Measurements from ENCODE around the gene TUBB3.

Gene TUBB3

DNA sequence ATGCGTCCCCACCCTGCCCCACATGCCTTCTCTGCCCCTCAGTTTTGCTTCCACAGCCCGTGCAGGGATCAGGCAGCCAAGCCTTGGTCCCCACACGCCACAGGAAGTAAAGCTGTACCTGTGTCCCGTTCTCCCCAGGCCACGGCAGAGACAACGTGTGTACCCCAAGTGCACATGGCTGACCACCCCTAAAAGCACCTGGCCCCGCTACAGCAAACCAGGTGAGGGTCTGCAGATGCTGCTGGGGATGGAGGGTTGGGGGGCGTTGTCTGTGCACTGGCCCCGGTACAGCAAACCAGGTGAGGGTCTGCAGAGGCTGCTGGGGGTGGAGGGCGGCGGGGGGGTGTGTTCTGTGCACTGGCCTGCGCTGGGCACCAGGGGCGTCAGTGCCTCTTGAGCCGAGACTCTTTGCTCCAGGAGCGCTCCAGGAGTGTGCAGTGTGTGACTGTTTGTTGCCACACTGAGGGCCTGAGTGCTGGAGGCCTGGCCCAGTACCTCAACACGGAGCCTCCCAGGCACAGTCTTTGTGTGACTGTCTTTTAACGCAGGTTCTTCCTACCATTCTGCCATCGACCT lies 31.0 kb upstream of the TUBB3 start:
- H3K27ac ChIP-seq (ENCODE audit: low read length) = no peak overlapping the region
- H3K27me3 ChIP-seq (replicated peaks; ENCODE audit: insufficient read depth, low read length) = no peaks in the 10 kb centered on the region
- no peak overlapping the region for H2AFZ ChIP-seq (ENCODE audit: low read length)
- no peaks in the 10 kb centered on the region for H3K79me2 ChIP-seq (ENCODE audit: low read length)
- no peak overlapping the region for H3K4me2 ChIP-seq (ENCODE audit: low read depth, low read length)
- DNase-seq = no peak
- H3K4me3 ChIP-seq (ENCODE audit: low read length) = no peak overlapping the region
- no peaks in the 10 kb centered on the region for H3K36me3 ChIP-seq (replicated peaks; ENCODE audit: insufficient read depth, low read length)
- no peaks in the 10 kb centered on the region for H3K9me2 ChIP-seq (replicated peaks; ENCODE audit: insufficient read depth, low read length)
- no peaks in the 10 kb centered on the region for H3K4me1 ChIP-seq (ENCODE audit: low read length)
- TF ChIP-seq EZH2phosphoT487 (IDR thresholded peaks at IDR 0.05; ENCODE audit: low read length) (no peak), EZH2 (optimal IDR thresholded peaks at IDR 0.05; ENCODE audit: low read depth, low read length) (no peak)
- TF ChIP-seq, protein P1, sequence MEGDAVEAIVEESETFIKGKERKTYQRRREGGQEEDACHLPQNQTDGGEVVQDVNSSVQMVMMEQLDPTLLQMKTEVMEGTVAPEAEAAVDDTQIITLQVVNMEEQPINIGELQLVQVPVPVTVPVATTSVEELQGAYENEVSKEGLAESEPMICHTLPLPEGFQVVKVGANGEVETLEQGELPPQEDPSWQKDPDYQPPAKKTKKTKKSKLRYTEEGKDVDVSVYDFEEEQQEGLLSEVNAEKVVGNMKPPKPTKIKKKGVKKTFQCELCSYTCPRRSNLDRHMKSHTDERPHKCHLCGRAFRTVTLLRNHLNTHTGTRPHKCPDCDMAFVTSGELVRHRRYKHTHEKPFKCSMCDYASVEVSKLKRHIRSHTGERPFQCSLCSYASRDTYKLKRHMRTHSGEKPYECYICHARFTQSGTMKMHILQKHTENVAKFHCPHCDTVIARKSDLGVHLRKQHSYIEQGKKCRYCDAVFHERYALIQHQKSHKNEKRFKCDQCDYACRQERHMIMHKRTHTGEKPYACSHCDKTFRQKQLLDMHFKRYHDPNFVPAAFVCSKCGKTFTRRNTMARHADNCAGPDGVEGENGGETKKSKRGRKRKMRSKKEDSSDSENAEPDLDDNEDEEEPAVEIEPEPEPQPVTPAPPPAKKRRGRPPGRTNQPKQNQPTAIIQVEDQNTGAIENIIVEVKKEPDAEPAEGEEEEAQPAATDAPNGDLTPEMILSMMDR (IDR thresholded peaks at IDR 0.05; ENCODE audit: low read length) = no peak
- H3K9me3 ChIP-seq (replicated peaks; ENCODE audit: insufficient read depth, low read length) = no peaks in the 10 kb centered on the region
- H4K20me1 ChIP-seq (ENCODE audit: insufficient read depth, low read length) = no peaks in the 10 kb centered on the region
- H3K9ac ChIP-seq (ENCODE audit: low read length) = no peak overlapping the region
- H3F3A ChIP-seq (ENCODE audit: insufficient read depth, low read length) = no peaks in the 10 kb centered on the region

DNA sequence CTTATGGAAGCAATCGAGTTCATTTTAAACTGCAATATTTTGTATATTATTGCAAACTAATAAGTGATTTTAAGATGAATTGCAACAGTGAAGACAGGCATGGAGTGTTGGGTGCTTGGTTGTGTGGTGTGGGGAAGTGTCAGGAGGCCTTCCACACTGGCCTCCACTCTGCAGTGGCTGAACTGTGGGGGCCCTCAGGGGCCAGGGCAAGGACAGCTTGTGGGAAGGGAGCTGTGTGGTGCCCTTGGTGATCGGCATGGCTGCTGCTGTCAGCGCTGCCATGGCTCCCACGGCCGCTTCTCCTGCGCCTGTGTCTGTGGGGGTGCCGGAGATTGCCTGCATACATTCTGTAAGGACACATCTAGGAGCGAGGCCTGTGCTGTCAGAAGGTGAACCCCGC lies 30.5 kb upstream of the TUBB3 start:
- no peak for DNase-seq
- H3K36me3 ChIP-seq (replicated peaks; ENCODE audit: insufficient read depth, low read length) = no peaks in the 10 kb centered on the region

DNA sequence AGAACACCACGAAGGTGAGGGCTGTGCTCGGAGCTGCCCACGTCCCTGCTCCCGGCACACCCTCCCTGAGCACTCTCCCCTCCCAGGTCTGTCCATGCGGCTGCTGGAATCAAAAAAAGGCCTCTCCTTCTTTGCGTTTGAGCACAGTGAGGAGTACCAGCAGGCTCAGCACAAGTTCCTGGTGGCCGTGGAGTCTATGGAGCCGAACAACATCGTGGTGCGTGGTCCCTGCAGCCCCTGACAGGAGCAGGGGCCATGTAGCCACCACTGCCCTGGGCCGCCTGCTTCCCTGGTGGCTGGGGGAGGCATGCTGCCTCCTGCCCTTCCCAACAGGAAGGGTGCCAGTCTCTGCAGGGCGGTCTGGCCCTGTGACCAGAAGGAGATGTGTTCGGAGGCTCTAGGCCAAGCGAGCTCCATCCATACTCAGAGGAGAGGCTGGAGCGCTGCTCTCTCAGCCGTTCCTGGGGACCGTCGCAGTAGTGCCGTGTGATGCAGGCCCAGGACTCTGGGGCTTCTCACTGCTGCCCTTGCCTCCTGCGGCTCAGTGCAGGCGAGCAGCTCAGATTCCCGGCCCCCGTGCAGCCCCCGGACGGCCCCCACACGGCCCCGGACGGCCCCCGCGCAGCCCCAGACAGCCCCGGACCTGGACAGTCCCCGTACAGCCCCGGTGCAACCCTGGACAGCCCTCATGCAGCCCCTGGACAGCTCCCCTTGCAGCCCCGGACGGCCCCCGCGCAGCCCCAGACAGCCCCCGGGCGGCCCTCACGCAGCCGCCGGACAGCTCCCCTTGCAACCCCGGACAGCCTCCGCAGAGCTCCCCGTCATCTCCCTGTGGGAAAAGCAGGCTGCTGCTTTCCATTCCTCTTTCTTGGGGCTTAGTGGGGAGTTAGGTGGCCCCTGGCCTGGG lies 29.2 kb upstream of the TUBB3 start:
- TF ChIP-seq EZH2phosphoT487 (IDR thresholded peaks at IDR 0.05; ENCODE audit: low read length) = no peak
- TF ChIP-seq, protein P1 (IDR thresholded peaks at IDR 0.05; ENCODE audit: low read length) = no peak
- no peak for TF ChIP-seq EZH2 (optimal IDR thresholded peaks at IDR 0.05; ENCODE audit: low read depth, low read length)
- H3K4me1 ChIP-seq (ENCODE audit: low read length) = no peaks in the 10 kb centered on the region
- no peaks in the 10 kb centered on the region for H3K36me3 ChIP-seq (replicated peaks; ENCODE audit: insufficient read depth, low read length)

More for the DNA sequence above, 30.5 kb upstream of the TUBB3 start:
- no peak overlapping the region for H3K4me2 ChIP-seq (ENCODE audit: low read depth, low read length)
- no peak overlapping the region for H3K9ac ChIP-seq (ENCODE audit: low read length)
- H3K4me3 ChIP-seq (ENCODE audit: low read length) = no peak overlapping the region
- H2AFZ ChIP-seq (ENCODE audit: low read length) = no peak overlapping the region
- H3K4me1 ChIP-seq (ENCODE audit: low read length) = no peaks in the 10 kb centered on the region
- H3K27ac ChIP-seq (ENCODE audit: low read length) = no peak overlapping the region
- no peaks in the 10 kb centered on the region for H3K27me3 ChIP-seq (replicated peaks; ENCODE audit: insufficient read depth, low read length)
- no peaks in the 10 kb centered on the region for H3K9me3 ChIP-seq (replicated peaks; ENCODE audit: insufficient read depth, low read length)
- TF ChIP-seq, protein P1 (IDR thresholded peaks at IDR 0.05; ENCODE audit: low read length) = no peak
- TF ChIP-seq EZH2phosphoT487 (IDR thresholded peaks at IDR 0.05; ENCODE audit: low read length) (no peak), EZH2 (optimal IDR thresholded peaks at IDR 0.05; ENCODE audit: low read depth, low read length) (no peak)
- no peaks in the 10 kb centered on the region for H3K79me2 ChIP-seq (ENCODE audit: low read length)
- no peaks in the 10 kb centered on the region for H3K9me2 ChIP-seq (replicated peaks; ENCODE audit: insufficient read depth, low read length)
- H3F3A ChIP-seq (ENCODE audit: insufficient read depth, low read length) = no peaks in the 10 kb centered on the region
- H4K20me1 ChIP-seq (ENCODE audit: insufficient read depth, low read length) = no peaks in the 10 kb centered on the region

More for the DNA sequence above, 29.2 kb upstream of the TUBB3 start:
- no peaks in the 10 kb centered on the region for H3F3A ChIP-seq (ENCODE audit: insufficient read depth, low read length)
- no peak overlapping the region for H3K27ac ChIP-seq (ENCODE audit: low read length)
- DNase-seq = no peak
- H3K4me2 ChIP-seq (ENCODE audit: low read depth, low read length) = no peak overlapping the region
- H2AFZ ChIP-seq (ENCODE audit: low read length) = no peak overlapping the region
- no peak overlapping the region for H3K4me3 ChIP-seq (ENCODE audit: low read length)
- H3K79me2 ChIP-seq (ENCODE audit: low read length) = no peaks in the 10 kb centered on the region
- no peaks in the 10 kb centered on the region for H3K27me3 ChIP-seq (replicated peaks; ENCODE audit: insufficient read depth, low read length)
- H3K9me3 ChIP-seq (replicated peaks; ENCODE audit: insufficient read depth, low read length) = no peaks in the 10 kb centered on the region
- no peak overlapping the region for H3K9ac ChIP-seq (ENCODE audit: low read length)
- no peaks in the 10 kb centered on the region for H4K20me1 ChIP-seq (ENCODE audit: insufficient read depth, low read length)
- H3K9me2 ChIP-seq (replicated peaks; ENCODE audit: insufficient read depth, low read length) = no peaks in the 10 kb centered on the region
